WTC11 (cell line): ENCODE results near the gene RANBP17. TPM values are rescaled to one million over a fixed set of nuclear protein-coding genes. Genes with fewer than 3 reads are reported as not detected.

Source experiments
- ATAC-seq: fragments of 200-7000 bp; cut with Tn5 transposase; 2 replicates; pipeline ENCODE4 v1.10.0; 2021; ENCODE audit warnings: mild to moderate bottlenecking, moderate library complexity
- CTCF ChIA-PET: fragments of 300-600 bp; sonication (Branson Sonifier 250); formaldehyde crosslinking; loops from one replicate; lab custom pipeline; 2021; ENCODE audit warnings: antibody characterized with exemption; lab: Charles Lee
- POLR2A ChIA-PET: fragments of 350-600 bp; sonication (Branson Sonifier 250); formaldehyde crosslinking; loops from one replicate; lab custom pipeline; 2021; ENCODE audit warnings: antibody characterized with exemption; lab: Charles Lee
- DNase-seq: peaks from one replicate; pipeline ENCODE4 v3.0.0; 2021; ENCODE audit warnings: low spot score
- H3K27ac Mint-ChIP-seq: 2 replicates; pipeline ENCODE4 v1.8.0; 2021; ENCODE audit warnings: mixed read lengths
- H3K27me3 Mint-ChIP-seq: 2 replicates; pipeline ENCODE4 v1.8.0; 2021; ENCODE audit warnings: low read depth, mild to moderate bottlenecking, moderate library complexity, mixed read lengths
- H3K36me3 Mint-ChIP-seq: 2 replicates; pipeline ENCODE4 v1.8.0; 2021; ENCODE audit warnings: mixed read lengths
- H3K4me1 Mint-ChIP-seq: 2 replicates; pipeline ENCODE4 v1.8.0; 2022; ENCODE audit warnings: mixed read lengths
- H3K4me3 Mint-ChIP-seq: 2 replicates; pipeline ENCODE4 v1.8.0; 2021; ENCODE audit warnings: mild to moderate bottlenecking, moderate library complexity, mixed read lengths
- H3K9me3 Mint-ChIP-seq: 2 replicates; pipeline ENCODE4 v1.8.0; 2021; ENCODE audit warnings: mixed read lengths
- AFF4 ChIP-seq: sonication (generic); formaldehyde crosslinking; IDR thresholded peaks from 2 replicates; pipeline ENCODE4 v1.8.1; 2023; ENCODE audit warnings: mild to moderate bottlenecking, missing genetic modification reagents, borderline replicate concordance
- ARID4B ChIP-seq: sonication (generic); formaldehyde crosslinking; IDR thresholded peaks from 2 replicates; pipeline ENCODE4 v1.8.0; 2023; ENCODE audit warnings: missing genetic modification reagents, mild to moderate bottlenecking, borderline replicate concordance
- FOXK1 ChIP-seq: sonication (generic); formaldehyde crosslinking; IDR thresholded peaks from 2 replicates; pipeline ENCODE4 v1.8.0; 2022; ENCODE audit warnings: mild to moderate bottlenecking, moderate library complexity, missing genetic modification reagents
- FOXP1 ChIP-seq: sonication (generic); formaldehyde crosslinking; IDR thresholded peaks from 2 replicates; pipeline ENCODE4 v1.8.0; 2022; ENCODE audit warnings: missing genetic modification reagents, mild to moderate bottlenecking, moderate library complexity, borderline replicate concordance
- MYBL2 ChIP-seq: sonication (generic); formaldehyde crosslinking; IDR thresholded peaks from 2 replicates; pipeline ENCODE4 v1.8.1; 2023; ENCODE audit warnings: mild to moderate bottlenecking, moderate library complexity, missing genetic modification reagents
- NFE2L1 ChIP-seq: sonication (generic); formaldehyde crosslinking; IDR thresholded peaks from 2 replicates; pipeline ENCODE4 v1.8.1; 2023; ENCODE audit warnings: missing genetic modification reagents
- PREB ChIP-seq: sonication (generic); formaldehyde crosslinking; IDR thresholded peaks from 2 replicates; pipeline ENCODE4 v1.8.1; 2022; ENCODE audit warnings: mild to moderate bottlenecking, missing genetic modification reagents, moderate library complexity, borderline replicate concordance
- ZNF281 ChIP-seq: sonication (generic); formaldehyde crosslinking; IDR thresholded peaks from 2 replicates; pipeline ENCODE4 v1.8.0; 2023; ENCODE audit warnings: mild to moderate bottlenecking, missing genetic modification reagents
- ZNF317 ChIP-seq: sonication (generic); formaldehyde crosslinking; IDR thresholded peaks from 2 replicates; pipeline ENCODE4 v1.8.1; 2023; ENCODE audit warnings: low read depth, mild to moderate bottlenecking, moderate library complexity, missing genetic modification reagents, borderline replicate concordance
- ZNF671 ChIP-seq: fragments of 250-450 bp; sonication (Bioruptor Pico); IDR thresholded peaks from 2 replicates; pipeline ENCODE4 v1.8.0; 2021; ENCODE audit warnings: mild to moderate bottlenecking
- total RNA-seq: library from RNA; stranded (reverse); gene quantifications from 3 replicates; pipeline ENCODE4 v1.2.3, GENCODE V29; 2021
- TF ChIP-seq, protein P1 (sequence below): sonication (generic); formaldehyde crosslinking; IDR thresholded peaks from 2 replicates; pipeline ENCODE4 v1.8.1; 2022; ENCODE audit warnings: mild to moderate bottlenecking, moderate library complexity, missing genetic modification reagents
- TF ChIP-seq, protein P2 (sequence below): sonication (generic); formaldehyde crosslinking; IDR thresholded peaks from 2 replicates; pipeline ENCODE4 v1.8.0; 2022; ENCODE audit warnings: mild to moderate bottlenecking, missing genetic modification reagents
- TF ChIP-seq, protein P3 (sequence below): fragments of 250-450 bp; sonication (Bioruptor Pico); conservative IDR thresholded peaks from 2 replicates; pipeline ENCODE4 v1.9.0; 2021; ENCODE audit warnings: mild to moderate bottlenecking

RANBP17 gene
- total RNA-seq, 1 experiment from 2014 or later: 23.1 TPM

GRCh38 chr5:171310819-171311321 is 449.1 kb downstream of the RANBP17 start:
- ChIA-PET POLR2A (no interaction called here), CTCF (interaction anchor here (1.4 kb wide), 1 partner anchor 104 kb away, joined by 3 read pairs; no protein-coding TSS in a partner anchor)
- peak overlapping the region; percentile 54 for H3K4me3 Mint-ChIP-seq
- no peaks in the 10 kb centered on the region for H3K36me3 Mint-ChIP-seq
- TF ChIP-seq ZNF317 (CRISPR knock-in tag) (0 out of 2 replicates have a peak, but pooled peaks have one; percentile 2), AFF4 (CRISPR knock-in tag) (no peak)
- no peak overlapping the region for H3K27ac Mint-ChIP-seq
- H3K9me3 Mint-ChIP-seq: no peaks in the 10 kb centered on the region
- H3K4me1 Mint-ChIP-seq: peaks cover 44% of the 10 kb centered on the region
- DNase-seq: peak; percentile 18
- H3K27me3 Mint-ChIP-seq: peaks cover 98% of the 10 kb centered on the region
- ATAC-seq: no peak

- Mint-ChIP-seq H3K27me3 (peaks cover 98% of the 10 kb centered on the region), H3K9me3 (no peaks in the 10 kb centered on the region), H3K27ac (no peak overlapping the region), H3K36me3 (no peaks in the 10 kb centered on the region), H3K4me3 (peak overlapping the region; percentile 55)
- ATAC-seq (peak; percentile 3), DNase-seq (peak; percentile 65)
- POLR2A ChIA-PET: no interaction called here
- TF ChIP-seq FOXK1 (CRISPR knock-in tag): peak; percentile 25; the same call in 1 of the 2 replicates
- no peak for TF ChIP-seq PREB (CRISPR knock-in tag)
- no peak for TF ChIP-seq ZNF671 (CRISPR knock-in tag)
- TF ChIP-seq, protein P1, sequence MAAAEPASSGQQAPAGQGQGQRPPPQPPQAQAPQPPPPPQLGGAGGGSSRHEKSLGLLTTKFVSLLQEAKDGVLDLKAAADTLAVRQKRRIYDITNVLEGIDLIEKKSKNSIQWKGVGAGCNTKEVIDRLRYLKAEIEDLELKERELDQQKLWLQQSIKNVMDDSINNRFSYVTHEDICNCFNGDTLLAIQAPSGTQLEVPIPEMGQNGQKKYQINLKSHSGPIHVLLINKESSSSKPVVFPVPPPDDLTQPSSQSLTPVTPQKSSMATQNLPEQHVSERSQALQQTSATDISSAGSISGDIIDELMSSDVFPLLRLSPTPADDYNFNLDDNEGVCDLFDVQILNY (CRISPR knock-in tag): peak; percentile 40; the same call in 1 of the 2 replicates
- TF ChIP-seq ARID4B (CRISPR knock-in tag): no peak
- TF ChIP-seq NFE2L1 (CRISPR knock-in tag): 0 out of 2 replicates have a peak, but pooled peaks have one; percentile 45
- TF ChIP-seq ZNF317 (CRISPR knock-in tag): 0 out of 2 replicates have a peak, but pooled peaks have one; percentile 1
- TF ChIP-seq FOXP1 (CRISPR knock-in tag): 0 out of 2 replicates have a peak, but pooled peaks have one; percentile 58
- TF ChIP-seq MYBL2 (CRISPR knock-in tag): 0 out of 2 replicates have a peak, but pooled peaks have one; percentile 35
- TF ChIP-seq, protein P2, sequence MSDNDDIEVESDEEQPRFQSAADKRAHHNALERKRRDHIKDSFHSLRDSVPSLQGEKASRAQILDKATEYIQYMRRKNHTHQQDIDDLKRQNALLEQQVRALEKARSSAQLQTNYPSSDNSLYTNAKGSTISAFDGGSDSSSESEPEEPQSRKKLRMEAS (CRISPR knock-in tag): peak; percentile 90; the same call in 1 of the 2 replicates
- peak; percentile 46; the same call in 1 of the 2 replicates for TF ChIP-seq ZNF281 (CRISPR knock-in tag)
- TF ChIP-seq, protein P3, sequence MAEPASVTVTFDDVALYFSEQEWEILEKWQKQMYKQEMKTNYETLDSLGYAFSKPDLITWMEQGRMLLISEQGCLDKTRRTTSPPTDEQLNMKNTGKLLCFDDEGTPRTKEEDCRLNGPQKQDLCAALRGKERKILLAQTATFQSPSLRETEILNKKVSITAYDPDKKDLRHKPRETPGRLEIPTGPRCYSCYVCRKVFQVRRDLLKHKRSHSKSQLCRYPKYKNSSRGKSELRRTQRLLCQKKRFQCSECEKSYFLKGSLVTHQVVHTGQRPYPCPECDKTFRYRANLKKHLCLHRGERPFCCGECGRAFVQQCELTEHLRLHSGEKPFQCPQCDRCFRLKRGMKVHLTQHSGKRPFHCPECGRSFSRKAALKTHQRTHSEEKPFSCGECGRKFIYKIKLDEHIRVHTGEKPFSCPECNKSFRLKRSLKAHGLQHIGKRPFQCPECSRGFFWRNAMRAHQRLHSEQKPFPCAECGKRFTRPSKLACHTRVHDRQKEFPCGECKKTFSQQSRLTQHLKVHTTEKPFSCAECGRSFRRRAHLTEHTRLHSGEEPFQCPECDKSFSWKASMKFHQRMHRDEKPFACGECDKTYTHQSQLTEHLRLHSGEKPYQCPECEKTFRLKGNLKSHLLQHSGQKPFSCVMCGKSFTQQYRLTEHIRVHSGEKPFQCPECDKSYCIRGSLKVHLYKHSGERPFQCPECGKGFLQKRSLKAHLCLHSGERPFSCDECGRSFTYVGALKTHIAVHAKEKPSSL (CRISPR knock-in tag): no peak
- TF ChIP-seq, all 79 proteins: peak for 8
- H3K4me1 Mint-ChIP-seq: peaks cover 50% of the 10 kb centered on the region
- CTCF ChIA-PET: interaction anchor here (1.4 kb wide), 1 partner anchor 104 kb away, joined by 3 read pairs; no protein-coding TSS in a partner anchor
Measured at GRCh38 chr5:171311322-171312077, 449.7 kb downstream of the RANBP17 start.
